Left ventricle myocardium superior (tissue), 1 donor: ENCODE measurements around the gene SRCIN1. TPM values are rescaled to one million over a fixed set of nuclear protein-coding genes. Genes with fewer than 3 reads are reported as not detected.
"Not testable (repeated sequence)": the region's sequence is repeated elsewhere in the genome, so short reads cannot be mapped to it uniquely, and the experiment has no call there.

Experiments used
- ATAC-seq: fragments of 200-7000 bp; cut with Tn5 transposase; one replicate; pipeline ENCODE4 v1.9.1; 2020; ENCODE audit warnings: mild to moderate bottlenecking, moderate library complexity
- DNase-seq: peaks from one replicate; pipeline ENCODE4 v3.0.0-alpha.2; 2020
- intact Hi-C: fragments of 100-400 bp; cut with micrococcal nuclease; formaldehyde crosslinking; loops from one replicate; pipeline ENCODE4 v1.11.0; 2022
- total RNA-seq: library from RNA; stranded (reverse); fragmentation: NEBNext Ultra II Directional; extraction: Animal tissue kit (Norgen Biotek cat#: 25700); gene quantifications from one replicate; pipeline ENCODE4 v1.2.1, GENCODE V29; 2021
- donor health status: DM: no; HTN: yes; CAD: no; lungs with severe emphysema.

SRCIN1 gene
- total RNA-seq, 1 donor from 2014 or later: 1.4 TPM

GRCh38 chr17:38507921-38508569, 97.7 kb downstream of the SRCIN1 start:
- DNase-seq (no peak), ATAC-seq (no peak)
- intact Hi-C loops: no loop called here

GRCh38 chr17:38507436-38507835, 98.3 kb downstream of the SRCIN1 start:
- no peak for DNase-seq
- no peak for ATAC-seq
- intact Hi-C loops: no loop called here

- DNase-seq (no peak), ATAC-seq (no peak)
- intact Hi-C loops: no loop called here
These were observed 101.5 kb downstream of the SRCIN1 start for GRCh38 chr17:38504216-38504615.

GRCh38 chr17:38503286-38503913, 102.4 kb downstream of the SRCIN1 start:
- DNase-seq, intact Hi-C loops, ATAC-seq: not testable (repeated sequence)

GRCh38 chr17:38501718-38502117, 104.0 kb downstream of the SRCIN1 start:
- intact Hi-C loops, DNase-seq, ATAC-seq: not testable (repeated sequence)

- ATAC-seq, intact Hi-C loops, DNase-seq: not testable (repeated sequence)
These were observed 106.5 kb downstream of the SRCIN1 start for GRCh38 chr17:38499230-38499629.

GRCh38 chr17:38498353-38498752, 107.4 kb downstream of the SRCIN1 start:
- DNase-seq (no peak), ATAC-seq (no peak)
- intact Hi-C loops: no loop called here

GRCh38 chr17:38497656-38498055, 108.1 kb downstream of the SRCIN1 start:
- ATAC-seq, intact Hi-C loops, DNase-seq: not testable (repeated sequence)

- intact Hi-C loops, ATAC-seq, DNase-seq: not testable (repeated sequence)
These were observed 111.6 kb downstream of the SRCIN1 start for GRCh38 chr17:38494152-38494551.

GRCh38 chr17:38492067-38493040, 113.4 kb downstream of the SRCIN1 start:
- intact Hi-C loops: not testable (repeated sequence)
- peak; percentile 93 for DNase-seq
- ATAC-seq: peak; percentile 54

GRCh38 chr17:38491346-38492066, 114.2 kb downstream of the SRCIN1 start:
- intact Hi-C loops, DNase-seq, ATAC-seq: not testable (repeated sequence)

- not testable (repeated sequence) for ATAC-seq
- intact Hi-C loops: loop anchor here (5.0 kb wide), 1 partner anchor 67 kb away; no protein-coding TSS in a partner anchor
- DNase-seq: peak; percentile 48
These were observed 116.0 kb downstream of the SRCIN1 start for GRCh38 chr17:38489774-38490173.

GRCh38 chr17:38485681-38486298, 120.0 kb downstream of the SRCIN1 start:
- not testable (repeated sequence) for DNase-seq, ATAC-seq
- intact Hi-C loops: loop anchor here (5.0 kb wide), 1 partner anchor 63 kb away; no protein-coding TSS in a partner anchor

GRCh38 chr17:38485146-38485468, 120.6 kb downstream of the SRCIN1 start:
- intact Hi-C loops: loop anchor here (5.0 kb wide), 1 partner anchor 63 kb away; no protein-coding TSS in a partner anchor
- DNase-seq: no peak
- ATAC-seq: no peak

GRCh38 chr17:38484242-38485145, 121.3 kb downstream of the SRCIN1 start:
- DNase-seq (peak; percentile 81), ATAC-seq (peak; percentile 95)
- intact Hi-C loops: loop anchor here (5.0 kb wide), 1 partner anchor 62 kb away; no protein-coding TSS in a partner anchor

- intact Hi-C loops, DNase-seq, ATAC-seq: not testable (repeated sequence)
These were observed 123.1 kb downstream of the SRCIN1 start for GRCh38 chr17:38482700-38483043.

GRCh38 chr17:38482039-38482699, 123.6 kb downstream of the SRCIN1 start:
- intact Hi-C loops, ATAC-seq, DNase-seq: not testable (repeated sequence)
